Measurements from ENCODE around the gene PPM1E.

Gene PPM1E

GRCh38 chr17:58969612-58970011 lies 214.0 kb downstream of the PPM1E start:
- no peak overlapping the region for H3K9ac ChIP-seq (ENCODE audit: low read length in 2 of 2)
- H3K27ac ChIP-seq (ENCODE audit: low read length), result no peak overlapping the region

DNA sequence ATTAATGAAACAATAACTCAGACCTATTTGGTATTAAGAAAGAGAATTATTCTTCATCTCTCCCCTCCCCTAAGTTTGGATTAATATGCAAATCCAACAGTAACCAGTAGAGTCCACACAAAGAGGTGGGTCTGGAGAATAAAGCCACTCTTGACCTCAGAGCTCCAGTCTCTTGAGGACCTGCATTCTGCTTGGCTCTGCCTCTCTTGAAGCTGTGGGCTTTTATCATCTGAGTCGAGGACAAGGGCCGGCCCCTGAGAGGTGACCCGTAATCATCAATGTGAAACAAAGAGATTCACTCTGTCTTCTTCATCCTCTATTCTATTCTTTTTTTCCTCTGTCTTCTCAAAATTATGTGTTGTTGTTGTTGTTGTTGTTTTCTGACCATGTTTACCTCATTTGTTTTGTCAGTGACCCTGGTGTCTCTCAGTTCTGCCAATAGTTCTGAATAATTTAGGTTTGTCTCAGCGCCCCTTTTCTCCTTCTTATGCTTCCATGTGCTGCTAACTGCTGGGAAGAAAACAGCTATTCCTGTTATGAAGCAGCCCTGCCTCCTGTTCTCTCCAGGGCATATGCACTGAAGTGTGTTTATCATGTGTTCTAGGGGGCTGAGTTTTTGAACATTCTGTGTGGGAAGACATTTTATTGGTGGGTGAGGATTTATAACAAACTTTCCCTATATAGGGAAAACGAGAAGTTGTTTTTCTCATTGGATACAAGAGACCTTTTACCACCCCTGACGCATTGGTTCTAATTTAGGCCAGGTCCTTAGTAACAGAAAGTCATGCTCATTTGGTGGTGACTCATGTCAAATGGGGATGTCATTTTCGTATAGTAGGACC lies 215.2 kb downstream of the PPM1E start:
- no peaks in the 10 kb centered on the region for H3K27me3 ChIP-seq (ENCODE audit: control insufficient read depth in 1 of 2, insufficient read depth in 2 of 2, low read length in 2 of 2)
- no peaks in the 10 kb centered on the region for H3K36me3 ChIP-seq (ENCODE audit: control insufficient read depth in 2 of 2, insufficient read depth in 2 of 2, low read length in 2 of 2)
- no peak overlapping the region for H3K27ac ChIP-seq (ENCODE audit: low read length)
- H3K4me3 ChIP-seq (ENCODE audit: low read length in 2 of 2), result no peak overlapping the region
- H3K9ac ChIP-seq (ENCODE audit: low read length in 2 of 2), result no peak overlapping the region
- H3K9me3 ChIP-seq (ENCODE audit: control insufficient read depth in 2 of 2, low read length in 2 of 2), result no peaks in the 10 kb centered on the region
- no peaks in the 10 kb centered on the region for H3K4me1 ChIP-seq (ENCODE audit: control insufficient read depth, insufficient read depth, low read length)

More at GRCh38 chr17:58969612-58970011, 214.0 kb downstream of the PPM1E start:
- Histone ChIP-seq H3K4me3 (ENCODE audit: low read length in 2 of 2) (no peak overlapping the region), H3K9me3 (ENCODE audit: control insufficient read depth in 2 of 2, low read length in 2 of 2) (no peaks in the 10 kb centered on the region), H3K27me3 (ENCODE audit: control insufficient read depth in 1 of 2, insufficient read depth in 2 of 2, low read length in 2 of 2) (no peaks in the 10 kb centered on the region), H3K4me1 (ENCODE audit: control insufficient read depth, insufficient read depth, low read length) (no peaks in the 10 kb centered on the region), H3K36me3 (ENCODE audit: control insufficient read depth in 2 of 2, insufficient read depth in 2 of 2, low read length in 2 of 2) (no peaks in the 10 kb centered on the region)

DNA sequence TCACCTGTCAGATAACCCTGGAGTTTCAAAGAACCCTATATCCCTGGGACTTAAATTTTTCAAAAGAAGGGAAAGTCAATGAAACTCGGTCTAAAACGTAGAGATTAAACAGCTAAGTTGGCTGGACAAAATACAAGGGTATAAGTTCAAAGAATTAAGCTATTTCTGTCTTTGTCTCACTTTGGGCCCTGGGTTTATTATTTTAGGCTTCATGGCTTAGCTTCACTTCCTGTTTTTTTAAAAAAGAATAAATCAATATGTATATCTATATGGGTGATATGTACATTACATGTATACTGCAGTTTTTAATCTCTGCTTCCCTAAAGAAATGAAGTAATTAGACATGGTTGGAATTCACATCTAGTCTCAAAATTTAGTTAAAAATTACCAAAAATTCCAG lies 218.7 kb downstream of the PPM1E start:
- H3K27ac ChIP-seq (ENCODE audit: low read length), result no peak overlapping the region
- H3K4me1 ChIP-seq (ENCODE audit: control insufficient read depth, insufficient read depth, low read length), result no peaks in the 10 kb centered on the region
- H3K36me3 ChIP-seq (ENCODE audit: control insufficient read depth in 2 of 2, insufficient read depth in 2 of 2, low read length in 2 of 2), result no peaks in the 10 kb centered on the region
- H3K27me3 ChIP-seq (ENCODE audit: control insufficient read depth in 1 of 2, insufficient read depth in 2 of 2, low read length in 2 of 2), result no peaks in the 10 kb centered on the region
- no peak overlapping the region for H3K4me3 ChIP-seq (ENCODE audit: low read length in 2 of 2)
- no peaks in the 10 kb centered on the region for H3K9me3 ChIP-seq (ENCODE audit: control insufficient read depth in 2 of 2, low read length in 2 of 2)
- no peak overlapping the region for H3K9ac ChIP-seq (ENCODE audit: low read length in 2 of 2)

GRCh38 chr17:58976541-58976940 lies 220.9 kb downstream of the PPM1E start:
- no peaks in the 10 kb centered on the region for H3K9me3 ChIP-seq (ENCODE audit: control insufficient read depth in 2 of 2, low read length in 2 of 2)
- H3K27ac ChIP-seq (ENCODE audit: low read length), result no peak overlapping the region
- H3K4me3 ChIP-seq (ENCODE audit: low read length in 2 of 2), result no peak overlapping the region
- no peaks in the 10 kb centered on the region for H3K27me3 ChIP-seq (ENCODE audit: control insufficient read depth in 1 of 2, insufficient read depth in 2 of 2, low read length in 2 of 2)
- no peak overlapping the region for H3K9ac ChIP-seq (ENCODE audit: low read length in 2 of 2)
- H3K36me3 ChIP-seq (ENCODE audit: control insufficient read depth in 2 of 2, insufficient read depth in 2 of 2, low read length in 2 of 2), result no peaks in the 10 kb centered on the region
- H3K4me1 ChIP-seq (ENCODE audit: control insufficient read depth, insufficient read depth, low read length), result no peaks in the 10 kb centered on the region

- H3K27me3 ChIP-seq (ENCODE audit: control insufficient read depth in 1 of 2, insufficient read depth in 2 of 2, low read length in 2 of 2), result no peaks in the 10 kb centered on the region
- H3K4me1 ChIP-seq (ENCODE audit: control insufficient read depth, insufficient read depth, low read length), result no peaks in the 10 kb centered on the region
- no peak overlapping the region for H3K4me3 ChIP-seq (ENCODE audit: low read length in 2 of 2)
- H3K9me3 ChIP-seq (ENCODE audit: control insufficient read depth in 2 of 2, low read length in 2 of 2), result no peaks in the 10 kb centered on the region
- no peak overlapping the region for H3K9ac ChIP-seq (ENCODE audit: low read length in 2 of 2)
- no peak overlapping the region for H3K27ac ChIP-seq (ENCODE audit: low read length)
- H3K36me3 ChIP-seq (ENCODE audit: control insufficient read depth in 2 of 2, insufficient read depth in 2 of 2, low read length in 2 of 2), result no peaks in the 10 kb centered on the region
Observed at GRCh38 chr17:58980706-58981481, 225.2 kb downstream of the PPM1E start.

DNA sequence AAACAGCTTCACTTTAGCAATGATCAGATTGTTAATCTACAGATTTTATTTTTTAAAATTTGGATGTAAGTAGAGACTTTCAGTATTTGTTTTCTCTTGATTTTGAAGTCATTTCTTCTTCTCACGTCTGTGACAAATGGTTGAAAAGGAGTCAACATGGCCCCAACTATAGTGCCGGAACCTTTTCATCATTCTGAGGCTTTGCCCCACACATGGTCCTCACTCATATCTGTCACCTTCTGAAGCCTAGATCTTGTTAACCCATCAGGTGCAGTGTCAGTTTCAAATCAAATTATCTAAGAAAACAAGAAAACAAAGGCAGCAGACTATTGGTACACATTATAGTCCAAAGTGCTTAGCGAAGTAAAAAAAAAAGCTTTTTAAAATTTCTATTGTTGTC lies 227.0 kb downstream of the PPM1E start:
- Histone ChIP-seq H3K4me3 (ENCODE audit: low read length in 2 of 2) (no peak overlapping the region), H3K9me3 (ENCODE audit: control insufficient read depth in 2 of 2, low read length in 2 of 2) (no peaks in the 10 kb centered on the region), H3K9ac (ENCODE audit: low read length in 2 of 2) (no peak overlapping the region), H3K36me3 (ENCODE audit: control insufficient read depth in 2 of 2, insufficient read depth in 2 of 2, low read length in 2 of 2) (peaks cover 0 to 2% of the 10 kb centered on the region in 2 donors), H3K4me1 (ENCODE audit: control insufficient read depth, insufficient read depth, low read length) (no peaks in the 10 kb centered on the region), H3K27me3 (ENCODE audit: control insufficient read depth in 1 of 2, insufficient read depth in 2 of 2, low read length in 2 of 2) (no peaks in the 10 kb centered on the region), H3K27ac (ENCODE audit: low read length) (no peak overlapping the region)

DNA sequence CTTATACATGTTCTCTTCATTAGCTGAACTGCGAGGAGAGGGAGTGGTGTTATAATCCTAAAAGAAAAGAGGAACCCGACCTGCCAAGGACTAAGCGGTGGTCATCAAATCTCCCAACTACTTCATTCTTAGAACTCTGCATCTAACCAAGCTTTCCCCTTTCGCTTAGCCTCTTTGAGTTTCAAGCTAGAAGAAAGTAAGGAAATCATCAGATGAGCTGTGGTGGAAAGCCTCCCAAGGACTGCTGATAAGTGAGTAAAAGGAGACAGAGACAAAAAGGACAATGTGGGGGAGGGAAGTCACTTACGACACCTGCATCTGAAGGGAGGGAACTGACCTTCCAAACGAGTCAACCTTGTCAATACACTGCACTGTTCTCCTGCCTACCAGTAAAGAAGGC lies 229.7 kb downstream of the PPM1E start:
- no peak overlapping the region for H3K27ac ChIP-seq (ENCODE audit: low read length)
- no peaks in the 10 kb centered on the region for H3K27me3 ChIP-seq (ENCODE audit: control insufficient read depth in 1 of 2, insufficient read depth in 2 of 2, low read length in 2 of 2)
- H3K9me3 ChIP-seq (ENCODE audit: control insufficient read depth in 2 of 2, low read length in 2 of 2), result no peaks in the 10 kb centered on the region
- H3K9ac ChIP-seq (ENCODE audit: low read length in 2 of 2), result no peak overlapping the region
- no peaks in the 10 kb centered on the region for H3K4me1 ChIP-seq (ENCODE audit: control insufficient read depth, insufficient read depth, low read length)
- H3K36me3 ChIP-seq (ENCODE audit: control insufficient read depth in 2 of 2, insufficient read depth in 2 of 2, low read length in 2 of 2), result peaks cover 0 to 2% of the 10 kb centered on the region in 2 donors
- H3K4me3 ChIP-seq (ENCODE audit: low read length in 2 of 2), result no peak overlapping the region

- no peak overlapping the region for H3K4me3 ChIP-seq (ENCODE audit: low read length in 2 of 2)
- H3K4me1 ChIP-seq (ENCODE audit: control insufficient read depth, insufficient read depth, low read length), result no peaks in the 10 kb centered on the region
- H3K36me3 ChIP-seq (ENCODE audit: control insufficient read depth in 2 of 2, insufficient read depth in 2 of 2, low read length in 2 of 2), result peaks cover 0 to 2% of the 10 kb centered on the region in 2 donors
- no peaks in the 10 kb centered on the region for H3K9me3 ChIP-seq (ENCODE audit: control insufficient read depth in 2 of 2, low read length in 2 of 2)
- H3K27me3 ChIP-seq (ENCODE audit: control insufficient read depth in 1 of 2, insufficient read depth in 2 of 2, low read length in 2 of 2), result no peaks in the 10 kb centered on the region
- H3K9ac ChIP-seq (ENCODE audit: low read length in 2 of 2), result no peak overlapping the region
- H3K27ac ChIP-seq (ENCODE audit: low read length), result no peak overlapping the region
Observed at GRCh38 chr17:58985971-58986370, 230.3 kb downstream of the PPM1E start.

DNA sequence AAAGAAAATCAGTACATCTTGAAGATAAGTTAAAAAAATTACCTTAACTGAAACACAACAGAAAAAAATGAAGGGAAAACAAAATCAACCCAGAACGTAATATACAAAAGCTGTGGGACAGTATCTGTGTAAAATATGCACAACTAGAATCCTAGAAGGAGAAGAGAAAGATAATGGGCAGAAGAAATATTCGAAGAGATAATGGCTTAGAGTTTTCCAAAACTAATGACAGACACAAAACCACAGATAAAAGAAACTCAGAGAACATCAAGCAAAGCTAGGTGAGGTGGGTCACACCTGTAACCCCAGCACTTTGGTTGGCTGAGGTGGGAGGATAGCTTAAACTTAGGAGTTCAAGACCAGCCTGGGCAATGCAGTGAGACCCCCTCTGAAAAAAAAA lies 234.0 kb downstream of the PPM1E start:
- H3K4me1 ChIP-seq (ENCODE audit: control insufficient read depth, insufficient read depth, low read length), result peaks cover 2% of the 10 kb centered on the region
- H3K4me3 ChIP-seq (ENCODE audit: low read length in 2 of 2), result no peak overlapping the region
- H3K9me3 ChIP-seq (ENCODE audit: control insufficient read depth in 2 of 2, low read length in 2 of 2), result no peaks in the 10 kb centered on the region
- no peak overlapping the region for H3K9ac ChIP-seq (ENCODE audit: low read length in 2 of 2)
- no peak overlapping the region for H3K27ac ChIP-seq (ENCODE audit: low read length)
- peaks cover 0 to 4% of the 10 kb centered on the region in 2 donors for H3K36me3 ChIP-seq (ENCODE audit: control insufficient read depth in 2 of 2, insufficient read depth in 2 of 2, low read length in 2 of 2)
- H3K27me3 ChIP-seq (ENCODE audit: control insufficient read depth in 1 of 2, insufficient read depth in 2 of 2, low read length in 2 of 2), result no peaks in the 10 kb centered on the region

DNA sequence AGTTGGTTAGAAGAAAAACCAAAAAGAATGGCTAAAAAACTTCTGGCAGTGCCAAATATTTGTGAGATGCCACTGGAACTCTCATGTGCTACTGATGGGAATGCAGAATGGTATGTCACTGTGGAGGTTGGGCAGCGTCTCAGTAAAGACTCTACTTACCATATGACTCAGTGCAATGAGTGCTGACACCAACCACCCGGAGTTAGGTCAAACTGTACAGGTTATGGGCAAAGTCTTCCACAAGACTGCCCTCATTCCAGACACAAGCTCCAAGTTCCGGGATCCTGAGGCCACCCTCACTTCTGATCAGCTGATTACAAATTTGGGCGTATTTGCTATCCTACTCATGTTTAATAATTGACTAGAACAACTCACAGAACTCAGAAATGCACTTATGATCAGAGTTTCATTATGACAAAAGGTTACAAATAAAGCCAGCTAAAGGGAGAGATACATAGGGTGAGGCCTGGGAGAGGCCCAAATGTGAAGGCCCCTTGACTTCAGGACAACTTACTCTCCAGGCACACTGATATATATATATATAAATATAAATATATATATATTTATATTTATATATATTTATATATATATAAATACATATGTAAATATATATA lies 236.2 kb downstream of the PPM1E start:
- peaks cover 0 to 4% of the 10 kb centered on the region in 2 donors for H3K36me3 ChIP-seq (ENCODE audit: control insufficient read depth in 2 of 2, insufficient read depth in 2 of 2, low read length in 2 of 2)
- peaks cover 2% of the 10 kb centered on the region for H3K4me1 ChIP-seq (ENCODE audit: control insufficient read depth, insufficient read depth, low read length)
- no peak overlapping the region for H3K4me3 ChIP-seq (ENCODE audit: low read length in 2 of 2)
- no peaks in the 10 kb centered on the region for H3K27me3 ChIP-seq (ENCODE audit: control insufficient read depth in 1 of 2, insufficient read depth in 2 of 2, low read length in 2 of 2)
- no peak overlapping the region for H3K9ac ChIP-seq (ENCODE audit: low read length in 2 of 2)
- no peaks in the 10 kb centered on the region for H3K9me3 ChIP-seq (ENCODE audit: control insufficient read depth in 2 of 2, low read length in 2 of 2)
- H3K27ac ChIP-seq (ENCODE audit: low read length), result no peak overlapping the region
